ENCODE results near the gene C1orf210.

C1orf210 gene

GRCh38 chr1:43285269-43285990, at the start of gene C1orf210:
Gene C1orf210, minus strand, starts transcription at chr1:43285581. Its CDS starts 2,311 bp downstream, at chr1:43283270.
- in situ Hi-C loops (cut with MboI; ENCODE audit: low sequenced_read_pairs), result no loop called here

GRCh38 chr1:43334453-43335205, 49.2 kb upstream of the C1orf210 start:
- in situ Hi-C loops (cut with MboI; ENCODE audit: low sequenced_read_pairs), result no loop called here

GRCh38 chr1:43331688-43332087, 46.3 kb upstream of the C1orf210 start:
- in situ Hi-C loops (cut with MboI; ENCODE audit: low sequenced_read_pairs), result no loop called here

GRCh38 chr1:43329995-43330751, 44.8 kb upstream of the C1orf210 start:
- in situ Hi-C loops (cut with MboI; ENCODE audit: low sequenced_read_pairs), result no loop called here

- in situ Hi-C loops (cut with MboI; ENCODE audit: low sequenced_read_pairs), result no loop called here
Observed at GRCh38 chr1:43327549-43328292, 42.3 kb upstream of the C1orf210 start.

- in situ Hi-C loops (cut with MboI; ENCODE audit: low sequenced_read_pairs), result no loop called here
Observed at GRCh38 chr1:43325381-43325780, 40.0 kb upstream of the C1orf210 start.

- in situ Hi-C loops (cut with MboI; ENCODE audit: low sequenced_read_pairs), result no loop called here
Observed at GRCh38 chr1:43324810-43325209, 39.4 kb upstream of the C1orf210 start.

- in situ Hi-C loops (cut with MboI; ENCODE audit: low sequenced_read_pairs), result no loop called here
Observed at GRCh38 chr1:43322506-43322905, 37.1 kb upstream of the C1orf210 start.

GRCh38 chr1:43321331-43321891, 36.0 kb upstream of the C1orf210 start:
- in situ Hi-C loops (cut with MboI; ENCODE audit: low sequenced_read_pairs), result no loop called here

- in situ Hi-C loops (cut with MboI; ENCODE audit: low sequenced_read_pairs), result no loop called here
Observed at GRCh38 chr1:43319766-43320165, 34.4 kb upstream of the C1orf210 start.

- in situ Hi-C loops (cut with MboI; ENCODE audit: low sequenced_read_pairs), result no loop called here
Observed at GRCh38 chr1:43319288-43319687, 33.9 kb upstream of the C1orf210 start.

- in situ Hi-C loops (cut with MboI; ENCODE audit: low sequenced_read_pairs), result no loop called here
Observed at GRCh38 chr1:43318831-43319230, 33.5 kb upstream of the C1orf210 start.

- in situ Hi-C loops (cut with MboI; ENCODE audit: low sequenced_read_pairs), result no loop called here
Observed at GRCh38 chr1:43317817-43318471, 32.6 kb upstream of the C1orf210 start.

- in situ Hi-C loops (cut with MboI; ENCODE audit: low sequenced_read_pairs), result no loop called here
Observed at GRCh38 chr1:43316738-43317520, 31.5 kb upstream of the C1orf210 start.

GRCh38 chr1:43315963-43316737, 30.8 kb upstream of the C1orf210 start:
- in situ Hi-C loops (cut with MboI; ENCODE audit: low sequenced_read_pairs), result no loop called here

GRCh38 chr1:43315481-43315880, 30.1 kb upstream of the C1orf210 start:
- in situ Hi-C loops (cut with MboI; ENCODE audit: low sequenced_read_pairs), result no loop called here

GRCh38 chr1:43314233-43314632, 28.9 kb upstream of the C1orf210 start:
- in situ Hi-C loops (cut with MboI; ENCODE audit: low sequenced_read_pairs), result no loop called here

GRCh38 chr1:43313771-43314170, 28.4 kb upstream of the C1orf210 start:
- in situ Hi-C loops (cut with MboI; ENCODE audit: low sequenced_read_pairs), result no loop called here
